ENCODE results near the gene RNASEL.

Gene RNASEL

GRCh38 chr1:182622901-182623528 is 34.0 kb upstream of the RNASEL start:
- DNase-seq (ENCODE audit: low read depth in 2 of 2, low spot score in 1 of 2) = no peak

- DNase-seq (ENCODE audit: low read depth in 2 of 2, low spot score in 1 of 2) = no peak
Measured at GRCh38 chr1:182621906-182622305, 32.9 kb upstream of the RNASEL start.

DNA sequence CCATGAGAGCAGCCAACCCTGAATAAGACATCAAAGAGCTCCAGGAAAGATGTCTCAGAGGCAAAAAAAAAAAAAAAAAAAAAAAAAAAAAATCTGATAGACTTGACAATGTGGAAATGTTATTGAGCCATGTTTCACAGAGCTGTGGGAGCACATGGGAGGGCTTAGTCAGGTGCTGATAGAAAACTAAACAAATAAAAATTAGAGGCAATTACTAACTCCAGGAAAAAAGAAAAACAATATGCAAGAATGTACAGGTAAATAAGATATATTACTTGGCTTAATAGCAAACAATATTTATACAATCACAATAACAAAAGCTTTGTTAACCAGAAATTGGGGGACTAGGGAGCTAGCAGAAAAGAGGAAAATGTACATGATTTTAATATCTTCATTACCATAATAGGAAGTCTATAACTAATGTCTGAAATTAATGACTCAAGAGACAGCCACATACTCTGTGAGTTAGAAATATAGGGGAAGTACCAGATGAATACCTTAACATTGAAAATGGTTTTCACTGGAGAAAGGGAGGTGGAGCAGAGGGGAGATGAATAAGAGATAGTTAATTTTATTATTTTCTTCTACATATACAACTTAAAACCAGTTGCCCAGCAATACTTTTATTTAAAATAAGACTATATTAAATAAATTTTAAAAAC is 32.0 kb upstream of the RNASEL start:
- DNase-seq (ENCODE audit: low read depth in 2 of 2, low spot score in 1 of 2) = no peak

GRCh38 chr1:182617734-182618351 is 28.8 kb upstream of the RNASEL start:
- no peak for DNase-seq (ENCODE audit: low read depth in 2 of 2, low spot score in 1 of 2)

DNA sequence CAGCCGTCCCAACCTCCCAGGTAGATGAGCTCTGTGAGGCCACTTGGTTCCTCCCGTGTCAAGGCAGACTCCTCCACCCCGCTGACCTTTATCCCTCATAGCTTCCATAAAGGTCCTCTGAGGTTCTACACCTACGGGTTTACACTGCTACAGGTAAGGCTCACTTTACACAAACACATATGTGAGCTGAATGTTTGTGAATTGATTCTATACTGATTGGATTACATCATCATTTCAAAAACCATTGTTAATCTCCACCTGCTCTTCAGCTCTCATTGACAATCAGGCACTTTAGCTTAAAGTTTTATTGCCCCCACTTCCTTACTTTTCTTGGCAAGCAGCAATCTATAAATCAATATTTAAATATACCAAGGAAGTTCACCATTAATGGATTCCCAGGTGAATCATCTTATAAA is 28.0 kb upstream of the RNASEL start:
- no peak for DNase-seq (ENCODE audit: low read depth in 2 of 2, low spot score in 1 of 2)

DNA sequence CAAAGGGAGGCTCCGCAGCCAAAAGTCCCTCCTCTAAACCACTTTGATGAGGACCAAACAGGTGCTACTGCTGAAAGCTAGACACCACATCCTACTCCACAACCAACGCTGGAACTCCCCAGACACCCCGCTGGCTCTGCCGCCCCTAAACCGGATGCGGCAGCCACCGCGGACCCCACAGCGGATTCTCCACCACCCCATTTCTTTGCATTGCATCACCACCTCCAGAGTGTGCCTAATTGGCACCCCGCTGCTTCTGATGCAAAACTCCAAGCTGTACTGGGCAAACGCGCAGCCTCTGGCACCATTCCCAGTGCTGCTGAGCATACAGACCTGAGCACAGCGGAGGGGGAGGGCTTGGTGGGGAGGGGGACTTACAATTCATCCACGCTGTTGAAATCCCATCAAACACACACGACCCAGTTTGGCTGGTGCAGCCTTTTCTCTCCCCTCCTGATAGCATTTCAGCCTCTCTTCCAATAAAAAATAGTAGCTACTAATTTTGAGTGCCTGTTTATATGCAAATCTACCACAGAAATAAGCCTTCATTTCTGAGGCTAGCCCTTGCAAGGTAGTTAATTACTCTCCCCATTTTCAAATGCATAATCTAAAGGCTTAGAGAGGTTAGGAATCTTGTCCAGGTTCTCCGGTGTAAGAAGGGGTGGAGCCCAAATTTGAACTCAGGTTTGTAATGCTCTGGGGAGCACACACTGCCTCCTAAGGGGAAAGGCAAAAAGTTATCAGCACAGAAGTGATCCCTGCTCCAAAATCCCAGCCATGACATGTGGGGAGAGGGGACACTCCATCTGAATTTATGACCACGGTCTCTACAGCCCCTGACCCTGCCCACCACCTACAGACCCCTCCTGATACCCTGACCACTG is 27.3 kb upstream of the RNASEL start:
- DNase-seq (ENCODE audit: low read depth in 2 of 2, low spot score in 1 of 2) = peak; percentile 49 to 57

DNA sequence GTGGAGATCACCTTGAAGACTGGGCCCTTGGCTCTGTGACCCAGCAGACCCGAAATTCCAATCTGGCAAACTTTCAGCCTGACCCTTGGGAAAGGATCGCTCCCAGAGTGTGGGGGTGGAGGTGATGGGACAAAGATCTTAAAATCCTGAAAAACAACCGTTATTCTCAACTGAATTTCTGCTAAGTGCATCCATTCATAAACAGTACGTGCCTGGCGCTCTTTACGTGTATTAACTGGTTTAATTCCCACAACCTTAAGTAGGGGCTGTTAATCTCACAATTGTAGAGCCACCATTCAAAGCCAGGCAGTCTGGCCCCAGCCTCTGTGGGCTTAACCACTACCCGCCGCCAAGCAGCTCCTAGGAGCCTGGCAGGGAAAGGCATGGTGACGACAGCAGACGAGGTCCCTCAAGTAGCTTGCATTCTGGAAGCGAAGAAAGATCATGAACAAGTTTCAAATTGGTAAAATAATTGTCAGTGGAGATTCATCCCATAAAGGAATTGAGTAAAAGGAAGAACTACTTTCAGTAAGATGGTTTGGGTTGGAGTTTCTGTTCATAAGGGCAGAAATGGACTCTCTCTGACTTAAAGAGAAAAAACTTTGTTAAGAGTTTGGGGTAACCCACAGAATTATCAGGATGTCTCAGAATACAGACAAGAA is 26.5 kb upstream of the RNASEL start:
- no peak for DNase-seq (ENCODE audit: low read depth in 2 of 2, low spot score in 1 of 2)

DNA sequence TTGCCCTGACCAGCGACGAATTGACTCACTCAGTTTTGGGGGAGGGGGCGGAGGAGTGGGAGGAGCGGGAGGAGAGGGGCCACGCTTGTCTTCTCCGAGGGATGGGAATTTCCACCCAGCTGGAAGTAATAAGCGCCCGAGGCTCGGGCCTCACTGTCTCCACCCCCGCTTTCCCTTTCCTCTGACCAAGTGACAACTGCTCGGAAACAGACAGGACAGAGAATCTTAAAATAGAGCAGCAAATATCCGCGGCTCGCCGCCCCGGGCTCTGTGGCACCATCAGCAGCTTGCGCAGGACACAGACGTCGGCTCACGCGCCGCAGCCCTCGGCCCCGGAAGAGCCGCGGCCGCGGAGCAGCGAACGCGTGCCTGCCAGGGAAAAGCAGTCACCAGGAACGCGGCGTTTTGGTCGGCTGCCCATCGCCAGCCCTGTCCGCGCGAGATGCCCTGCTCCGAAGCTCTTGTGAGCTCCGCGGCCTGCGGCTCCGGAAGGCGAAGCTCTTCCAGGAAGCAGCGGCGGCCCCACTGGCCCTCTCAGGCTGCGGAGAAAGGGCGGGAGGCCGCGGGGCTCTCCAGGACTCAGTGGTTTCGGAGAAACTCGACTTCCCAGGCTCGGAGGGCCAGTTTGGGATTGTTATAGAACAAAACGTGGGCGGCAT is 25.9 kb upstream of the RNASEL start:
- no peak for DNase-seq (ENCODE audit: low read depth in 2 of 2, low spot score in 1 of 2)

- no peak for DNase-seq (ENCODE audit: low read depth in 2 of 2, low spot score in 1 of 2)
Measured at GRCh38 chr1:182611787-182612186, 22.7 kb upstream of the RNASEL start.

DNA sequence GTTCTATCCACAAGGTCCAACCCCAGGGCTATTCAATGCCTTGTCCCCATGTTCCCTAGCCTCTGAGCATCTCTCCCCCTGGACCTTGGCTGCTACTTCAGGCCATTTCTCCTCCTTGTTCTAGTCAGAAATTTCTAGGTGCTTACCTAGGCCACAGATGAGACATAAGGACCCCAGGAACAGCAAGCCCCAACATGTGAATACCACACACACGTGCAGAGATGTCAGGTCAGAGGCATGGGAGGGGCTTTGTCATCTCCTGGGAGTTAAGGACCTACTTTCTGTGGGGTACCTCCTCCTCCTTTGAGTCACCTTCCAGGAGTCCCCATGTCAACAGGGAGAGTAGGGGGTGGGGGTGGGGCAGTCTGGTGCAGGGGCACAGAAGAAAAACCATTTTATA is 22.3 kb upstream of the RNASEL start:
- no peak for DNase-seq (ENCODE audit: low read depth in 2 of 2, low spot score in 1 of 2)

GRCh38 chr1:182610606-182611194 is 21.6 kb upstream of the RNASEL start:
- DNase-seq (ENCODE audit: low read depth in 2 of 2, low spot score in 1 of 2) = no peak

GRCh38 chr1:182608845-182609610 is 20.0 kb upstream of the RNASEL start:
- DNase-seq (ENCODE audit: low read depth in 2 of 2, low spot score in 1 of 2) = no peak

- DNase-seq (ENCODE audit: low read depth in 2 of 2, low spot score in 1 of 2) = no peak
Measured at GRCh38 chr1:182608236-182608635, 19.2 kb upstream of the RNASEL start.

- no peak for DNase-seq (ENCODE audit: low read depth in 2 of 2, low spot score in 1 of 2)
Measured at GRCh38 chr1:182607566-182607965, 18.5 kb upstream of the RNASEL start.

GRCh38 chr1:182604175-182605164 is 15.4 kb upstream of the RNASEL start, which contains the start of gene RGS16:
Gene RGS16 (minus strand): TSS chr1:182604389. CDS start chr1:182604259, 130 bp downstream.
- DNase-seq (ENCODE audit: low read depth in 2 of 2, low spot score in 1 of 2) = peak; percentile 70 to 72

GRCh38 chr1:182603646-182604174 is 14.7 kb upstream of the RNASEL start:
- DNase-seq (ENCODE audit: low read depth in 2 of 2, low spot score in 1 of 2) = no peak

DNA sequence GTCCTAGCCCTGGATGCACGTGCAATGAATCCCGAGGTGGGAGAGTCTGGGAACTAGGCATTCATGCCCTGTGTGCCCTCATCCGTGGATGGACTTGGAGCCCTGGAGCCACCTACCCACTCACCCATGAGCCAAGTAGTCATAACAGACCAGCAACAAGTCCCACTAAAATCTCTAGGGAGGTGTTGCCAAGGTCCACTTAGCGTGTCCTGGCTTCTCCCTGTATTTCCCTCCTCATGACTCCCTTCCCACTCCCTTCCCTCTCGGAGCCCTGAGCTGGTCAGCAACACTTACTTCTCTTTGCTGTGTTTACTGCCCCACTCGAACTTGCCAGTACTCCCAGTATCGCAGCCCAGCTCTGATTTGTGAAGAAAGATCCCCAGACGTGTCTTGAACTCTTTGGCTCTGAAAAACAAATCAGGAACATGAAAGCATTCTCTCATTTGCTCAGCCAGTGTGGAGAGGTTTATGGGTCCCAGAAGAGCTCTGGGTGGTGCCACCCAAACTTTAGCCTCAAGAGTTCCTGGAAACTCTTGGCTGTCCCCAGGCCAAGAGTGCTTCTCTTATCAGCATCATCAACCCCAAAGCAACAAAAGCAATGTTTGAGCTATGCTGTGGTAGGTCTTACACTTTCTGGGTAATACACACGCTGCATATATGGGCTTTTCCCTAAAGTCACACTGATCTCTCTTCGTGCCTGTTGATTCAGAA is 14.0 kb upstream of the RNASEL start:
- DNase-seq (ENCODE audit: low read depth in 2 of 2, low spot score in 1 of 2) = no peak
